ENCODE measurements around the gene S100A5.
A peak's percentile ranks its signal among the peaks of the same experiment; 100 is the strongest.

The S100A5 gene

GRCh38 chr1:153546796-153547559, 6.2 kb upstream of the S100A5 start:
- DNase-seq (ENCODE audit: low read depth) = no peak

GRCh38 chr1:153546371-153546770, 5.6 kb upstream of the S100A5 start:
- DNase-seq (ENCODE audit: low read depth) = no peak

- DNase-seq (ENCODE audit: low read depth) = peak; percentile 83
Measured at GRCh38 chr1:153545067-153546055, 4.6 kb upstream of the S100A5 start, which contains the start of gene S100A4. Gene S100A4, minus strand, starts transcription at chr1:153545806. Its CDS starts 1,012 bp downstream, at chr1:153544794.

- DNase-seq (ENCODE audit: low read depth) = no peak
Measured at GRCh38 chr1:153544453-153545066, 3.8 kb upstream of the S100A5 start.

- DNase-seq (ENCODE audit: low read depth) = no peak
Measured at GRCh38 chr1:153543736-153544135, 3.0 kb upstream of the S100A5 start.

GRCh38 chr1:153542956-153543711, 2.4 kb upstream of the S100A5 start:
- no peak for DNase-seq (ENCODE audit: low read depth)

- no peak for DNase-seq (ENCODE audit: low read depth)
Measured at GRCh38 chr1:153541641-153542590, 1.2 kb upstream of the S100A5 start.

- no peak for DNase-seq (ENCODE audit: low read depth)
Measured at GRCh38 chr1:153539395-153540093, 1.2 kb downstream of the S100A5 start.

- no peak for DNase-seq (ENCODE audit: low read depth)
Measured at GRCh38 chr1:153538315-153538821, 2.4 kb downstream of the S100A5 start.

GRCh38 chr1:153537376-153537730, 3.4 kb downstream of the S100A5 start:
- DNase-seq (ENCODE audit: low read depth) = no peak

- no peak for DNase-seq (ENCODE audit: low read depth)
Measured at GRCh38 chr1:153536671-153537375, 3.9 kb downstream of the S100A5 start.

- peak; percentile 76 for DNase-seq (ENCODE audit: low read depth)
Measured at GRCh38 chr1:153536012-153536670, 4.6 kb downstream of the S100A5 start.

GRCh38 chr1:153535242-153536011, 5.3 kb downstream of the S100A5 start, which contains the start of gene S100A6:
Gene S100A6, minus strand, starts transcription at chr1:153535991. Its CDS starts 652 bp downstream, at chr1:153535339.
- no peak for DNase-seq (ENCODE audit: low read depth)

GRCh38 chr1:153534925-153535241, 5.9 kb downstream of the S100A5 start:
- DNase-seq (ENCODE audit: low read depth) = no peak

GRCh38 chr1:153534226-153534924, 6.4 kb downstream of the S100A5 start:
- no peak for DNase-seq (ENCODE audit: low read depth)

- no peak for DNase-seq (ENCODE audit: low read depth)
Measured at GRCh38 chr1:153533689-153534201, 7.0 kb downstream of the S100A5 start.

Data from stimulated activated CD8-positive, alpha-beta memory T cell treated with anti-CD3 and anti-CD28 coated beads, Interleukin-7, amount 100 ng/mL, for 24 hours (primary cell).